Pulmonary artery endothelial cell (primary cell): ENCODE measurements around the gene NDUFAF4. TPM values are rescaled to one million over a fixed set of nuclear protein-coding genes. Genes with fewer than 3 reads are reported as not detected.
A peak's percentile ranks its signal among the peaks of the same experiment; 100 is the strongest.

Experiments
- DNase-seq: peaks from one replicate; pipeline ENCODE4 v3.0.0-alpha.2; 2011; ENCODE audit warnings: low read depth, low spot score
- total RNA-seq: library from RNA; depleted of rRNA; stranded (reverse); fragments of >200 nt; gene quantifications from 2 replicates; pipeline ENCODE4 v1.2.3, GENCODE V29; 2014

NDUFAF4 gene
- 8.0 and 13.9 TPM in 2 replicates for total RNA-seq

GRCh38 chr6:96897396-96898240 is at the start of gene NDUFAF4:
Gene NDUFAF4, minus strand, starts transcription at chr6:96897891. Its CDS starts 90 bp downstream, at chr6:96897801.
- peak; percentile 82 for DNase-seq

GRCh38 chr6:96947055-96947454 is 49.4 kb upstream of the NDUFAF4 start:
- DNase-seq = no peak

- DNase-seq = no peak
Measured at GRCh38 chr6:96943555-96944215, 46.0 kb upstream of the NDUFAF4 start.

GRCh38 chr6:96942676-96943075 is 45.0 kb upstream of the NDUFAF4 start:
- no peak for DNase-seq

- no peak for DNase-seq
Measured at GRCh38 chr6:96940322-96940721, 42.6 kb upstream of the NDUFAF4 start.

- peak; percentile 52 for DNase-seq
Measured at GRCh38 chr6:96939007-96939805, 41.5 kb upstream of the NDUFAF4 start.

- DNase-seq = no peak
Measured at GRCh38 chr6:96934087-96934486, 36.4 kb upstream of the NDUFAF4 start.

- no peak for DNase-seq
Measured at GRCh38 chr6:96931198-96931597, 33.5 kb upstream of the NDUFAF4 start.

GRCh38 chr6:96929741-96930140 is 32.0 kb upstream of the NDUFAF4 start:
- DNase-seq = no peak

- no peak for DNase-seq
Measured at GRCh38 chr6:96927660-96928059, 30.0 kb upstream of the NDUFAF4 start.

GRCh38 chr6:96926425-96926824 is 28.7 kb upstream of the NDUFAF4 start:
- no peak for DNase-seq

GRCh38 chr6:96925290-96925687 is 27.6 kb upstream of the NDUFAF4 start:
- no peak for DNase-seq

- no peak for DNase-seq
Measured at GRCh38 chr6:96923871-96924493, 26.3 kb upstream of the NDUFAF4 start.

GRCh38 chr6:96923400-96923799 is 25.7 kb upstream of the NDUFAF4 start:
- DNase-seq = no peak

- no peak for DNase-seq
Measured at GRCh38 chr6:96917098-96917497, 19.4 kb upstream of the NDUFAF4 start.

GRCh38 chr6:96913621-96914020 is 15.9 kb upstream of the NDUFAF4 start:
- no peak for DNase-seq

GRCh38 chr6:96911751-96912150 is 14.1 kb upstream of the NDUFAF4 start:
- no peak for DNase-seq

- DNase-seq = no peak
Measured at GRCh38 chr6:96911171-96911570, 13.5 kb upstream of the NDUFAF4 start.

GRCh38 chr6:96909811-96910210 is 12.1 kb upstream of the NDUFAF4 start:
- no peak for DNase-seq

GRCh38 chr6:96907498-96907897 is 9.8 kb upstream of the NDUFAF4 start:
- no peak for DNase-seq

- DNase-seq = no peak
Measured at GRCh38 chr6:96900873-96901272, 3.2 kb upstream of the NDUFAF4 start.
